NCI-H510A (cell line): Measurements from ENCODE around the gene WWC2.

Experiments
- DNase-seq: peaks from one replicate; lab custom pipeline; 2025; lab: John Stamatoyannopoulos, UW

The WWC2 gene

GRCh38 chr4:183202523-183202922 is 103.5 kb downstream of the WWC2 start:
- no peak for DNase-seq

- no peak for DNase-seq
Observed at GRCh38 chr4:183204793-183205192, 105.7 kb downstream of the WWC2 start.

GRCh38 chr4:183205193-183205592 is 106.1 kb downstream of the WWC2 start:
- DNase-seq: no peak

- DNase-seq: no peak
Observed at GRCh38 chr4:183205709-183206108, 106.7 kb downstream of the WWC2 start.

GRCh38 chr4:183211533-183211932 is 112.5 kb downstream of the WWC2 start:
- no peak for DNase-seq

GRCh38 chr4:183213996-183214395 is 114.9 kb downstream of the WWC2 start:
- DNase-seq: no peak

- DNase-seq: no peak
Observed at GRCh38 chr4:183214912-183215488, 115.9 kb downstream of the WWC2 start.

GRCh38 chr4:183220236-183220635 is 121.2 kb downstream of the WWC2 start:
- DNase-seq: no peak

- DNase-seq: no peak
Observed at GRCh38 chr4:183223053-183223452, 124.0 kb downstream of the WWC2 start.

GRCh38 chr4:183229397-183229796 is 130.3 kb downstream of the WWC2 start:
- DNase-seq: no peak

- DNase-seq: no peak
Observed at GRCh38 chr4:183240581-183241321, 141.7 kb downstream of the WWC2 start.

- no peak for DNase-seq
Observed at GRCh38 chr4:183241322-183241640, 142.2 kb downstream of the WWC2 start.

GRCh38 chr4:183241721-183242151 is 142.7 kb downstream of the WWC2 start:
- no peak for DNase-seq

- no peak for DNase-seq
Observed at GRCh38 chr4:183242291-183242690, 143.2 kb downstream of the WWC2 start.

- DNase-seq: no peak
Observed at GRCh38 chr4:183244019-183244418, 145.0 kb downstream of the WWC2 start.

GRCh38 chr4:183244506-183244905 is 145.4 kb downstream of the WWC2 start:
- DNase-seq: no peak

GRCh38 chr4:183248201-183248600 is 149.1 kb downstream of the WWC2 start:
- DNase-seq: no peak

- no peak for DNase-seq
Observed at GRCh38 chr4:183249854-183250253, 150.8 kb downstream of the WWC2 start.

GRCh38 chr4:183250831-183251230 is 151.8 kb downstream of the WWC2 start:
- no peak for DNase-seq

GRCh38 chr4:183252959-183253358 is 153.9 kb downstream of the WWC2 start:
- no peak for DNase-seq

- DNase-seq: no peak
Observed at GRCh38 chr4:183253451-183253850, 154.4 kb downstream of the WWC2 start.

GRCh38 chr4:183254162-183254561 is 155.1 kb downstream of the WWC2 start:
- DNase-seq: no peak

GRCh38 chr4:183255487-183255886 is 156.4 kb downstream of the WWC2 start:
- DNase-seq: no peak

- DNase-seq: no peak
Observed at GRCh38 chr4:183256343-183256742, 157.3 kb downstream of the WWC2 start.
